Measurements from ENCODE around the gene TNNT1.

Gene TNNT1

DNA sequence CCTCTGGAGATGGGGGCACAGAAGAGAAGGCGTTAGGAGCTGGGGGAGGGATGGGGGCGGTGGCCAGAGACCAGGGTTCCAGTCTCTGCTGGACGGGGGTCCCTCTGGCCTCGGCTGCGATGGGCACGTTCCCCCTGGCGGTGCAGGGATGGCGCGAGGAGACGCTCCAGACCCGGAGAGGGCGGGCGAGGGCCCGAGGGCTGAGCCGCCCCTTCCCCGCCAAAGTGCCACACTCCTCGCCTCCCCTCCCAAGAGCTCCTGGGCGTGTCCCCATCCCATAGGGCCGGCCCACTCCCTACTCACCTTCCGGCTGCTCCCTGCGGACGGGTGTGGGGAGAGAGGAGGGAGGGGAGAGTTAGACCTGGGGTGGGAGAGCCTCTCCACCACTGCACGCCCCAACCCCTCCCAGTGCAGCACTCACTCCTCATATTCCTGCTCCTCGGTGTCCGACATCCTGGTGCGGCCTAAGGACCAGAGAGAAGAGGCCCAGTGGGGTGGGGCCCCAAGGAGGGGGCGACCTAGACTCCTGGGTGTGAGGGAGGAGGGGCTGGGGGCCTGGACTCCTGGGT, 2.2 kb downstream of the TNNT1 start:
- peak; percentile 69 for DNase-seq (ENCODE audit: extremely low spot score)
- CTCF ChIA-PET, result interaction anchor here (0.7 to 1.7 kb wide), 7 partner anchors 11 to 355 kb away, joined by 3 to 6 read pairs (median 3); partner anchors contain the start of genes DNAAF3, PPP6R1 and RDH13
- TF ChIP-seq NFRKB (IDR thresholded peaks at IDR 0.05) (no peak), L3MBTL2 (conservative IDR thresholded peaks at IDR 0.05) (peak; percentile 41)
- POLR2A ChIA-PET, result interaction anchor here (0.6 to 1.7 kb wide), 11 partner anchors 9 to 507 kb away, joined by 3 to 12 read pairs (median 4); partner anchors contain the start of genes DNAAF3, PPP1R12C, RDH13 and UBE2S

- POLR2A ChIA-PET, result interaction anchor here (0.6 to 1.7 kb wide), 12 partner anchors 10 to 508 kb away, joined by 3 to 12 read pairs (median 4); partner anchors contain the start of genes DNAAF3, PPP1R12C, RDH13 and UBE2S
- CTCF ChIA-PET, result interaction anchor here (0.7 to 1.7 kb wide), 6 partner anchors 11 to 355 kb away, joined by 3 to 6 read pairs (median 3); partner anchors contain the start of genes DNAAF3, PPP6R1 and RDH13
- peak; percentile 75 for DNase-seq (ENCODE audit: extremely low spot score)
- TF ChIP-seq L3MBTL2 (conservative IDR thresholded peaks at IDR 0.05), result no peak
- TF ChIP-seq BHLHE40 (IDR thresholded peaks at IDR 0.05; ENCODE audit: borderline replicate concordance), result no peak
- TF ChIP-seq ZNF384 (IDR thresholded peaks at IDR 0.05), result no peak
- no peak for TF ChIP-seq CTBP1 (IDR thresholded peaks at IDR 0.05; ENCODE audit: borderline replicate concordance)
- TF ChIP-seq FOXM1 (IDR thresholded peaks at IDR 0.05; ENCODE audit: borderline replicate concordance), result peak; percentile 36; the same call in 1 of the 2 replicates
- no peak for TF ChIP-seq PKNOX1 (IDR thresholded peaks at IDR 0.05)
- no peak for TF ChIP-seq NFRKB (IDR thresholded peaks at IDR 0.05)
- TF ChIP-seq HDGF (IDR thresholded peaks at IDR 0.05; ENCODE audit: borderline replicate concordance), result no peak
- TF ChIP-seq FOXA1 (IDR thresholded peaks at IDR 0.05), result no peak
Observed at GRCh38 chr19:55146078-55146704, 2.8 kb downstream of the TNNT1 start.

DNA sequence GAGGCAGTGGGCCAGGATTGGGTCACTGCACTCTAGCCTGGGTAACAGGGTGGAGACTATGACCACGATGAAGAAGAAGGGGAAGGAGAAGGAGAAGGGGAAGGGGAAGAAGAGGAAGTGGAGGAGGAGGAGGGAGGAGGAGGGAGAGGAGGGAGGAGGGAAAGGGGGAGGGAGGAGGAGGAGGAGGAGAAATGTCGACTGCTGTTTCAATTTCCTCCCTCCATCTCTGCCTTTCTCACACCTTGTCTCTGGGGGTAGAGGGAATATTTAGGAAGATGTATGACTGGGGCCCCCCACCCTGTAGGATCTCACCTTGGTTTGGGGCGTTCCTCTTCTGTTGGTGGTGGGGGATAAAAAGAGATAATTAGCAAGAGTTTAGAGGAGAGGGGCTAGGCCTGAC, 3.8 kb downstream of the TNNT1 start:
- CTCF ChIA-PET, result no interaction called here
- no peak for DNase-seq (ENCODE audit: extremely low spot score)
- TF ChIP-seq PKNOX1 (IDR thresholded peaks at IDR 0.05) (no peak), FOXM1 (IDR thresholded peaks at IDR 0.05; ENCODE audit: borderline replicate concordance) (no peak), ZNF384 (IDR thresholded peaks at IDR 0.05) (no peak), ELF4 (IDR thresholded peaks at IDR 0.05) (no peak), CTBP1 (IDR thresholded peaks at IDR 0.05; ENCODE audit: borderline replicate concordance) (no peak), SP1 (IDR thresholded peaks at IDR 0.05) (no peak), L3MBTL2 (conservative IDR thresholded peaks at IDR 0.05) (no peak), TARDBP (IDR thresholded peaks at IDR 0.05) (no peak), ARNT (IDR thresholded peaks at IDR 0.05) (no peak), FOXK2 (IDR thresholded peaks at IDR 0.05) (no peak), FOXA1 (IDR thresholded peaks at IDR 0.05) (no peak), SUZ12 (IDR thresholded peaks at IDR 0.05) (no peak)
- POLR2A ChIA-PET, result interaction anchor here (0.9 kb wide), 1 partner anchor 51 kb away, joined by 3 read pairs; no protein-coding TSS in a partner anchor

- CTCF ChIA-PET, result interaction anchor here (0.6 to 2.5 kb wide), 7 partner anchors 13 to 490 kb away, joined by 3 to 15 read pairs (median 4); partner anchors contain the start of gene DNAAF3
- POLR2A ChIA-PET, result interaction anchor here (0.5 to 1.3 kb wide), 2 partner anchors 197 to 325 kb away, joined by 3 to 4 read pairs; no protein-coding TSS in a partner anchor
- TF ChIP-seq BHLHE40 (IDR thresholded peaks at IDR 0.05; ENCODE audit: borderline replicate concordance) (no peak), SP1 (IDR thresholded peaks at IDR 0.05) (no peak), NFRKB (IDR thresholded peaks at IDR 0.05) (no peak), ZNF384 (IDR thresholded peaks at IDR 0.05) (no peak), FOXK2 (IDR thresholded peaks at IDR 0.05) (no peak), L3MBTL2 (conservative IDR thresholded peaks at IDR 0.05) (no peak), LEF1 (IDR thresholded peaks at IDR 0.05; ENCODE audit: borderline replicate concordance) (no peak), CTBP1 (IDR thresholded peaks at IDR 0.05; ENCODE audit: borderline replicate concordance) (no peak), PKNOX1 (IDR thresholded peaks at IDR 0.05) (no peak)
- no peak for DNase-seq (ENCODE audit: extremely low spot score)
Observed at GRCh38 chr19:55141696-55142095, 7.3 kb downstream of the TNNT1 start.

DNA sequence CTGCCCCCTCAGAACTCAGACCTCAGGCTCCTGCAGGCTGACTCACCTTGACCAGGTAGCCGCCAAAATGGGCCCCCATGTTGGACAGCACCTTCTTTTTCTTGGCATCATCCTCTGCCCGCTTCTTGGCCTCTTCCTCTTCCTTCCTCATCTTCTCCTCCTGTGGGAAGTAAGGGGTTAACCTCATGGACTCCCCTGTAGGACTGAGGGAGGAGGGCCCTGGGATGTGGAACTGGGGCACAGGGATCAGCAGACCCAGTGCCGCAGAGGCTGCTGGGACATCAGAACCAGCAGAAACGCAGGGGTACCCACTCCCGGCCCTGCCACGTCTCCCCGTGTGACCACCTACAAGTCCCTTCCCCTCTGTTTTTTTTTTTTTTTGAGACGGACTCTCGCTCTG, 11.1 kb downstream of the TNNT1 start:
- ChIA-PET CTCF (no interaction called here), POLR2A (no interaction called here)
- DNase-seq (ENCODE audit: extremely low spot score), result no peak
- TF ChIP-seq PKNOX1 (IDR thresholded peaks at IDR 0.05) (no peak), FOXA1 (IDR thresholded peaks at IDR 0.05) (no peak), FOXK2 (IDR thresholded peaks at IDR 0.05) (no peak), FOXM1 (IDR thresholded peaks at IDR 0.05; ENCODE audit: borderline replicate concordance) (no peak), BHLHE40 (IDR thresholded peaks at IDR 0.05; ENCODE audit: borderline replicate concordance) (no peak), SP1 (IDR thresholded peaks at IDR 0.05) (no peak), NFRKB (IDR thresholded peaks at IDR 0.05) (no peak), CTBP1 (IDR thresholded peaks at IDR 0.05; ENCODE audit: borderline replicate concordance) (no peak), ARNT (IDR thresholded peaks at IDR 0.05) (no peak), TARDBP (IDR thresholded peaks at IDR 0.05) (no peak), ELF4 (IDR thresholded peaks at IDR 0.05) (no peak)
